RWPE2 (cell line): ENCODE data around the gene CASP5.

Experiments
- ATAC-seq: fragments of 200-7000 bp; cut with Tn5 transposase; 3 replicates; pipeline ENCODE4 v1.9.1; 2021; ENCODE audit warnings: low read depth
- DNase-seq: peaks from one replicate; pipeline ENCODE4 v3.0.0-alpha.2; 2020; ENCODE audit warnings: low spot score
- H3K27ac ChIP-seq: fragments of 450-650 bp; 2 replicates; pipeline ENCODE4 v1.5.1; 2017; ENCODE audit warnings: mild to moderate bottlenecking; ENCODE audit not compliant: poor library complexity, severe bottlenecking
- H3K27me3 ChIP-seq: fragments of 250-450 bp; sonication (Bioruptor Pico); 2 replicates; pipeline ENCODE4 v1.5.1; 2021; ENCODE audit warnings: mild to moderate bottlenecking, moderate library complexity; ENCODE audit not compliant: insufficient read depth, poor library complexity, severe bottlenecking
- H3K36me3 ChIP-seq: fragments of 250-450 bp; sonication (Bioruptor Pico); 2 replicates; pipeline ENCODE4 v1.5.1; 2020; ENCODE audit warnings: low read depth, mild to moderate bottlenecking, moderate library complexity
- H3K4me1 ChIP-seq: fragments of 250-450 bp; sonication (Bioruptor Pico); 2 replicates; pipeline ENCODE4 v1.5.1; 2021; ENCODE audit warnings: mild to moderate bottlenecking, moderate library complexity; ENCODE audit not compliant: insufficient read depth, poor library complexity, severe bottlenecking
- H3K4me3 ChIP-seq: fragments of 250-450 bp; sonication (Bioruptor Pico); 2 replicates; pipeline ENCODE4 v1.5.1; 2021; ENCODE audit warnings: mild to moderate bottlenecking, moderate library complexity; ENCODE audit not compliant: severe bottlenecking
- H3K9me3 ChIP-seq: fragments of 250-450 bp; sonication (Bioruptor Pico); 2 replicates; pipeline ENCODE4 v1.5.1; 2021; ENCODE audit warnings: mild to moderate bottlenecking, moderate library complexity; ENCODE audit not compliant: severe bottlenecking
- CTCF ChIP-seq: fragments of 450-650 bp; IDR thresholded peaks from one replicate; pipeline ENCODE4 v1.5.1; 2017; ENCODE audit warnings: mild to moderate bottlenecking, moderate library complexity; ENCODE audit not compliant: poor library complexity, severe bottlenecking

The CASP5 gene

GRCh38 chr11:105032495-105032894 is 9.5 kb upstream of the CASP5 start:
- H3K9me3 ChIP-seq = no peaks in the 10 kb centered on the region
- DNase-seq = no peak
- ATAC-seq = no peak
- no peak for TF ChIP-seq CTCF
- no peak overlapping the region for H3K27ac ChIP-seq
- peaks cover 3% of the 10 kb centered on the region for H3K4me1 ChIP-seq
- peaks cover 34% of the 10 kb centered on the region for H3K36me3 ChIP-seq
- H3K4me3 ChIP-seq = no peak overlapping the region
- H3K27me3 ChIP-seq = no peaks in the 10 kb centered on the region

GRCh38 chr11:105027678-105028077 is 4.7 kb upstream of the CASP5 start:
- no peak for DNase-seq
- no peak for ATAC-seq
- H3K9me3 ChIP-seq = no peaks in the 10 kb centered on the region
- H3K4me1 ChIP-seq = no peaks in the 10 kb centered on the region
- TF ChIP-seq CTCF = no peak
- H3K4me3 ChIP-seq = no peak overlapping the region
- H3K36me3 ChIP-seq = peaks cover 40% of the 10 kb centered on the region
- H3K27me3 ChIP-seq = no peaks in the 10 kb centered on the region
- H3K27ac ChIP-seq = no peak overlapping the region

GRCh38 chr11:105024394-105024793 is 1.4 kb upstream of the CASP5 start:
- H3K9me3 ChIP-seq = no peaks in the 10 kb centered on the region

GRCh38 chr11:105022527-105022926 is 441 bp downstream of the CASP5 start:
- no peaks in the 10 kb centered on the region for H3K4me1 ChIP-seq
- H3K4me3 ChIP-seq = no peak overlapping the region
- H3K27me3 ChIP-seq = no peaks in the 10 kb centered on the region
- DNase-seq (no peak), ATAC-seq (no peak)
- H3K9me3 ChIP-seq = no peaks in the 10 kb centered on the region
- no peak overlapping the region for H3K27ac ChIP-seq
- no peak for TF ChIP-seq CTCF
- H3K36me3 ChIP-seq = peaks cover 6% of the 10 kb centered on the region

More at GRCh38 chr11:105024394-105024793, 1.4 kb upstream of the CASP5 start:
- ATAC-seq (no peak), DNase-seq (no peak)
- Histone ChIP-seq H3K27ac (no peak overlapping the region), H3K4me3 (no peak overlapping the region), H3K27me3 (no peaks in the 10 kb centered on the region), H3K4me1 (no peaks in the 10 kb centered on the region), H3K36me3 (peaks cover 24% of the 10 kb centered on the region)
- no peak for TF ChIP-seq CTCF

- H3K9me3 ChIP-seq = no peaks in the 10 kb centered on the region
- no peak for TF ChIP-seq CTCF
- no peaks in the 10 kb centered on the region for H3K27me3 ChIP-seq
Measured at GRCh38 chr11:105007463-105007862, 15.5 kb downstream of the CASP5 start.

More at GRCh38 chr11:105007463-105007862, 15.5 kb downstream of the CASP5 start:
- DNase-seq = no peak
- H3K36me3 ChIP-seq = no peaks in the 10 kb centered on the region
- H3K4me1 ChIP-seq = no peaks in the 10 kb centered on the region
- no peak overlapping the region for H3K4me3 ChIP-seq
- H3K27ac ChIP-seq = no peak overlapping the region
- no peak for ATAC-seq
